Measurements from ENCODE around the gene RAB11FIP4.

RAB11FIP4 gene

DNA sequence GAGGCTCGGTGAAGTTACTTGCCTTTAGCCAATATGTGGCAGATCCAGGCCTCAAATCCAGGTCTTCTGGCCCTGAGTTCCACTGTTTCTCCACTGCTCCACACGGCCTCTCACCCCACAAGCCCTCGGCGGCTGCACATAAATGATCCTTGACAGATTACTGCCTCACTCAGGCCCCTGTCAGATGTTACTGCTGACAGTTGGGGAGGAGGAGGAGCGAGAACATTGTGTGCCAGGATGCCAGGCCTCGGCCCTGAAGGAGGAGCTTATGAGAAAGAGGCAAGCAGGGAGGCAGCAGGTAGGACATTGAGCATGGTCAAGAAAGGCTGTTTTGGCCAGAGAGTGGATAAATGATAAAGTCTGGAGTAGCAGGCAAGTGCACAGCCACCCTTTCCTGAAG, 88.6 kb downstream of the RAB11FIP4 start:
- in situ Hi-C loops (cut with MboI; ENCODE audit: low sequenced_read_pairs) = no loop called here

DNA sequence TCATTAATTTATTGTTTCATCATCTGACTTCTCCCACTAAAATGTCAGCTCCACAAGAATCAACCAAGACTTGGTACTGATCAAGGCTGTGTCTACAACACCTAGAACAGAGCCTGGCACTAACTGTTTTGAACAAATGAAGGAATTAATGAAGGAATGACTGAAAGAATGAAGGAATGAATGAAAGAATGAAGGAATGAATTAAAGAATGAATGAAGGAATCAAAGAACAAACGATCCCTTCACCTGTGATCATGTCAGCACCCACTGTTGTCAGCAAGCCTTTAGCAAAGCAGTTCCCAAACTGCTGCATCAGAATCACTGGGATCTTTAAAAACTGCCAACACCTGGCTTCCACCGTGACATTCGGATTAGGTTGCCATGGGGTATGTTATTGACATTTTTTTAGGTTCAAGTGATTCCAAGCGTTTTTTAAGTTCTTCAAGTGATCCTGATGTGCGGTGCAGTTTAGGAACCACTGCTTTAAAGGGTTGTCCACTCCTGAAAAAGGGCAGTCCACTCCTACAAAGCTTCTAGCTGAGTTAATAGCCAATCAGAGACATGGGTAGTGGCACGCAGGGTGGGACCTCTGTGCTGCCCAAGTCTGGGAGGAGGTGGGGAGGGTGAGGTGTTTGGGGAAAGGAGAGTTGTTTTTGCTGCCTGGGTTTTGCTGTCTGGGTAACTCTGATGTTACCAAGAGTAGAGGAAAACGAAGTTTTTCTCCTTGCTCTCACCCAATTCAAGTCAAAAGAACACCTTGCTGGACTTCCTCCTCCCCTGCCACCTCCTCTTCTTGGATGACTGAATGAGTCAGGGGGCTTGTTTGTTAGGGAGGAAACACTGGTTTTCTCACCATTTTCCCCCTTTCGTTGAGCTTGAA, 89.7 kb downstream of the RAB11FIP4 start:
- in situ Hi-C loops (cut with MboI; ENCODE audit: low sequenced_read_pairs) = no loop called here

DNA sequence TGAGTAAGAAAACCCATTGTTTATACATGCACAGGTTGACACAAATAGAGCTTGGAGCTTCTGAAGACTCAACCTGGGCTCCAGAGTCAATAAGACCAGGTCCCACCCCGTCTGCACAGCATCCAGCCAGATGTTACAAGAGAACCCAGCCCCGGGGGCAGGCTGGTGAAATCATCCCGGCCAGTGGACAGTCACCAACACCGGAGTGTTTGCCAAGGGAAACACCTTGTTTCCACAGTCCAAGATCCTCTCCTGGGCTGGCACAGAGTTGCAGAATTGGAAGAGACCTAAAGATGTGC, 90.3 kb downstream of the RAB11FIP4 start:
- in situ Hi-C loops (cut with MboI; ENCODE audit: low sequenced_read_pairs) = no loop called here

DNA sequence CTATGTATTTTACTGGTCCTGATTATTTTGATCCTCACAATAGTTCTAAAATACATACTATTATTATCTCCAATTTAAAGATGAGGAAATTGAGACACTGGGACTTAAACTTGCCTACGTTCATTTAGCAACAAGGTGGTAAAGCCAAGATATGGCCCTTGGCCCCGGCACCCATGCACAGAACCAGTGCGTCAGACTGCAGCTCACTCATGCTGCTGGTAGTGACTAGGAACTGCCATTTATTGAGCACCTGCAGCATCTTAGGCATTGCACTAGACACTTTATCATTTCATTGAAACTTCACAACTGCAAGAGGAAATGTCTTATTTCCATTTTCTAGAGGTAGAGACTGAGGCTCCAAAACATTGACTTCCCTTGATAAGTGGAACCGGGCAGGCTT, 93.3 kb downstream of the RAB11FIP4 start:
- in situ Hi-C loops (cut with MboI; ENCODE audit: low sequenced_read_pairs) = no loop called here

DNA sequence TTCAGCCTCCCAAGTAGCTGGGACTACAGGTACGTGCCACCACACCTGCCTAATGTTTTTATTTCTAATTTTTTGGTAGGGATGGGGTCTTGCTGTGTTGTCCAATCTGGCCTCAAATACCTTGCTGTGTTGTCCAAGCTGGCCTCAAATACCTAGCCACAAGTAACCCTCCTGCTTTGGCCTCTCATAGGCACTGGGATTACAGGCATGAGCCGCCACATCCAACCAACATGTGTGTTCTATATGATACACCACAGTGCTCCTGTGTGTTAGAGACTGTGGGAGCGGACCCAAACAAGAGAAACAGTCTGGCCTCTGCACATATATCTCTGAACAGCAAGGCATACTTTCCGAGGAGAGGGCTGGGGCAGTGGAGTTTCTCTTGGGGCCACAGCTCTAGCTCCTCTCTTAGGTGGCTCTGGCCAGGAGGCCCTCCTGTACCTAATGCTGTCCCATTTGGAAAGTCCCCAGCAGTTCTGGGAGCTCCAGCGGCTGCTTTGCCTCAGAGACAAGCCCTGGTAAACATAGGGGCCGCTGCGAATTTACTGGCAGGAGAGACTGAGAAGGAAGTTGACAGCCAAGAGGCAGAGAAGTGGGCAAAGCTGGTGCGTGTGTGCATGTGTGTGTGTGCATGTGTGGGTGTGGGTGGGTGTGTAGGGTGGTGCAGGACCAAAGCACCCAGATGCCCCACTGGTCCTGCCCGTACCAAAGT, 95.0 kb downstream of the RAB11FIP4 start:
- in situ Hi-C loops (cut with MboI; ENCODE audit: low sequenced_read_pairs) = no loop called here

DNA sequence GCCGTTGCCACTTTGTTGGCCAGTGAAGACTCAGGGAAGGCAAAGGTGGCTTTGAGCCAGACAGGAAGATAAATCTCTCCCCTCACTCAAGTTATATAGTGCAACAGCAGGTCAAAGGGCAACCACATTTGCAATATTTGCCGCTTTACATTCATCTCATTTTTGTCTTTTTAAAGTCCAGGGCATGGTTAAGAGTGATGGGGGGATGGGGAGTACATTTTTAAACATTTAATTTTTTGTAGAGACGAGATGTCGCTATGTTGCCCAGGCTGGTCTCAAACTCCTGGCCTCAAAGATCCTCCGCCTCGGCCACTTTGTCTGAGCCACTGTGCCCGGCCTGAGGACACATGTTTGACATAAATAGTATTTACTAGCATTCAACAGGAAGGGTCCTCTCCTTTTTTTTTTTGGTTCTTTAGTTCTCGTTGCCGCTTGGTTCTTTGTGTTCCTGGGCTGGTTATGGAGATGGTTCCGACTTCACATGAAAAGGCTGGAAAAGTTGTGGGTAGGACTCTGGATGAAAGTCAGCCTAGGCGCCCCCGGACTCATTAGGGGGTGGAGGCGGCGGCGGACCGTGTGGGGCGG, 95.7 kb downstream of the RAB11FIP4 start:
- in situ Hi-C loops (cut with MboI; ENCODE audit: low sequenced_read_pairs) = no loop called here

DNA sequence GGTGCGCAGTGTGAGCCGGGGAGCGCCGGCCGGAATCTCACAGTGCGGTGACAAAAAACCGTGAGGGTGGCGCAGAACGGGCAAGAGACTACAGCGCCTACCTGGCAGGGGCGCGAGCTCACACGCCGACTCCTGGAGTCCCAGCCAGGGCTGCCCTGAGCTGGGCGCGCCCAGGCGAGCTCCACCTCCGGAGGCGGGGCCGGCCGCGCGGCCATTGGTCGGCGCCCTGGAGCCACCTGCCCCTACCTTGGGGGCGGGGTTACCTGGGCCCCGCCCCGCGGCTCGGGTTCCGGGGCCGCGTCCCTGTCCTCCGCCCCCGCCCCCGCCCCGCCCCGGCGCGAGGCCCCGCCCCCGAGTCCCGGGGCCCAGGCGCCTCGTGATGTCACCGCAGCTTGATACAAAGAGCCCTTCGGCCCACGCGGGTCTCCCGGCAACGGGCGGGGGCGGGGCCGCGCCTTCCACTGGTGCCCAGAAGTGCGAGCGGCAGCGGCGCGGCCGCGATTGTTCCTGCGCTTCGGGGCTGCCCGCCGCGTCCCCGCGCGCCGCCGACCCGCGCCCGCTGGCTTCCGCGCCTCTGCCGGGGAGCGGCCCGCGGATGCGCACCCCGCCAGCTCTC, 96.3 kb downstream of the RAB11FIP4 start:
- in situ Hi-C loops (cut with MboI; ENCODE audit: low sequenced_read_pairs) = no loop called here

DNA sequence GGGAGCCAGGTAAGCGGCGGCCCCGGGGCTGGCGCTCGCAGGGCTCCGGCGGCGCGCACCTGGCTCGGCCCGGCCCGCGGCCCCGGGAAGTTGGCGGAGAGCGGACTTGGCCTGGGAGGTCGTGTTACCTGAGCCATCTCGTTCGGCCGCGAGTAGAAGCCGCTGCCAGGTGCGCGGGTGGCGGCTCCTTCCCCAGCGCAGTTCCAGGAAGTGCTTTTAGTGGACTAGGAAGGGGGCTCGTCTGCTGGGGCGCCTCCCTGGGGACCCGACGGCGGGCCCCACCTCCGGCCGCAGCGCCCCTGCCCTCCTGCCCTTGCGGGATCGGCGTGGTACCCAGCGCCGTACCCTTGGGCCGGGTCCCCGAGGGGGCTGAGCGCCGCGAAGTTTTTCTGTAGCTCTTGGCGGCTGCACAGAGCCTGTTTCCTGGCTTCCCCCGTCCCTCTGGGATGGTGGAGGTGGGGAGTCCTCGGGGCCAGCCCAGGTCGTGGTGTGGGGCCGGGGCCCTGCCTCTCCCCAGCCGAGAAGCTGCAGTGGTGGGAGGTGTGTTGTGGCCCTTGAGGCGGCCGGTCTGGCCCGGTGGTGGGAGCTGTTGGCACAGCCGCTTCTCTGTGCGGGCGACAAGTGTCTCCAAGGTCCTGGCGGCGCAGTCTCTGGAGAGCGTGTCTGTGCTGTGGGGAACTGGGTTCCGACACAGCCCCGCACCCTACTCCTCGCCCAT, 96.9 kb downstream of the RAB11FIP4 start:
- in situ Hi-C loops (cut with MboI; ENCODE audit: low sequenced_read_pairs) = no loop called here

DNA sequence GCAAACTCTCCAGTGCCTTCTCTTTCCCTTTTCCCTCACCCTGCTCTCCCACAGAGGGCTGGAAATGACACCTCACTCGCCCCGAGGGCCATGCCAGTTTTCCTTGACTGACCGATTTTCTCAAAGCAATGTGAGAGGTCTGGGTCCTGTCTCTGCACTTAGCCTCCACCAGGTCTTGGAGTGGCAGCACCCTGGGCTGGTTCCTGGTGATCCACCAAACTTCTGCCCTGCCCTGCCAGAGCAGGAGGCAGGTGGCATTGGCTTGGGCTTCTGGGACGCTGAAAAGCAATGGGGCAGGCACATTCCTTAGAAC, 97.5 kb downstream of the RAB11FIP4 start:
- in situ Hi-C loops (cut with MboI; ENCODE audit: low sequenced_read_pairs) = no loop called here

DNA sequence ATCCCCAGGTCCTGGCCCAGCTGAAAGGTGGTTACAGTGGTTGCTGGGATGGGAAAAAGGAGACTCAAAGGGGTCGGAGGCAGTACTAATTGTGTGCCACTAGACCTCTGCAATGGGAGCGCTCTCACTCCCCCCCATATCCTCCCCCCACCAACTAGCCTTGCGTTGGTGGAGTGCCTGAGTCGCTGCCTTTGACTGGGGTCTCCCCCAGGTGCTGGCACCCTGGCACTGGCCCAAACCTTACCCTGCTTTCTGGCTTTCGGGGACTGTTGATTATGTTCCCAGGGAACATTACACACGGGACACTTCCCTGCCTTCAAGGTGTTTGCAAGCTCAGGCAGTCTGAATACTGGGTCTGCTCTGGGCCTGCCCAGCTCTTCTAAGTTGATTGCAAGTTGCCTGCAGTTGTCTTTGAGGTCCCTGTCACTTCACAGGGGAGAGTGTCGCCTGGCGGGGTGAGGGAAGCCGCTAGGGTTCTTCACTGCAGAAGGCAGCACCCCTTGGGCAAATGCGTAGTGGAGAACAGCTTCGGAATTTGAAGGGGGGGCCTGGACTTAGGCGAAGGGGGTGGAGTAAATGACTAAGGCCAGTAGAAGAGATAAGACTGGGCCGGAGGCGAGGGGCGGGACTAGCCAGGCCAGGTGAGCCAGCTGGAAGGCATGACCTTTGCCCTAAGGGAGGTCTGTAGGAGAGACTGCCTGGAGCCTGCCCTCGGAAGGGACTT, 98.0 kb downstream of the RAB11FIP4 start:
- in situ Hi-C loops (cut with MboI; ENCODE audit: low sequenced_read_pairs) = no loop called here

DNA sequence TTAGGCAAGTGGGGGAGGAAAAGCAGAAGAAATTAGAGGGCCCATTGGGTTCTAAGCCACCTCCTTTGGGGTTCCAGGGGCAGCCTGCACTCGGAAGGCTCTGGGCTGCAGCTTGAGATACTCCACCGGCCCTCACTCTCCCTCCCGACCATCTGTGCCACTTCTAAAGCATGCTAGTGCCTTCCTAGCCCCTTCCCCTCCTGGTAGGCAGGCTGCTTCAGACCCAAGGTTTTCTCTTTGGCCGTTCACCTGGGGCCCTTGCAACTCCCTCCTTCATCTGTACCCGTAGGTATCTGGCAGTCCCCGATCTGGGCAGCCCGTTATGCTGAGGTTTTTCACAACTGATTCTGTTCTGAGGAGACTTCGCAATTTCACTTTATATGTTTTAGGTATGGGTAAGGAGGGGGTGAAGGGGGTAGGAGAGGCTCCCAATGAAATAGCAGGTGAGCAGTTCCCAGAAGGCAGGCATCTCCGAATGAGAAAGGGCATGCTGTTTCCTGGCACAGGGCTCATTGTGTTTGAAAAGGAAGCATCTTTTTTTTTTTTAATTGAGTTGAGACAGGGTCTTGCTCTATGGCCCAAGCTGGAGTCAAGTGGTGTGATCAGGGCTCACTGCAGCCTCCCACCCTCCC, 98.7 kb downstream of the RAB11FIP4 start:
- in situ Hi-C loops (cut with MboI; ENCODE audit: low sequenced_read_pairs) = no loop called here

DNA sequence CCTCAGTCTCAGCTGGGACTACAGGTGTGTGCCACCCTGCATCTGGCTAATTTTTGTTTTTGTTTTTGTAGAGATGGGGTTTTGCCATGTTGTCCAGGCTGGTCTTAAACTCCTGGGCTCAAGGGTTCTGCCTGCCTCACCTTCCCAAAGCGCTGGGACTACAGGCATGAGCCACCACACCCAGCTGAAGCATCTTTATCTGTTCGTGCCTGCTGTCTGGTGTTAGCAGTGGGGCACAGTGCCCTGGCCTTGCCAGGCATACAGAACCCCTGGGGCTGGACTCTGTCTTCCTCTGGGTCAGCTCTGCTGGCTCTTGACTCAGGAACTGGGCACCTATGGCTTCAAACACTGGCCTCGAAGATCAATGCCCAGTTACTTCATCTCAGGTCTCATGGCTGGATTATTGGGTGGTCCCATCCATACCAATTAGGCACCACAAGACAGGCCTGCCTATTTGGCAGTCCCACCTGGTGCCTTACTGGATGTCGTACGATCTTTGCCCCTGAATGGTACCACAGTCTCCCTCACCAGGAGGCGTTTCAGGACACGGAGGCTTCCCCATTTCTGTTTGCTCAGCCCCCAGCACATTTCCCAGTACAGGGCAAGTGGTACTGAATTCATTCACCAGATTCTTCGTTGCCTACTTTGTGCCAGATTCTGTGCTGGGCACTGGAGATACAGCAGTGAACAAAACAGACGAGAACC, 99.3 kb downstream of the RAB11FIP4 start:
- in situ Hi-C loops (cut with MboI; ENCODE audit: low sequenced_read_pairs) = no loop called here

DNA sequence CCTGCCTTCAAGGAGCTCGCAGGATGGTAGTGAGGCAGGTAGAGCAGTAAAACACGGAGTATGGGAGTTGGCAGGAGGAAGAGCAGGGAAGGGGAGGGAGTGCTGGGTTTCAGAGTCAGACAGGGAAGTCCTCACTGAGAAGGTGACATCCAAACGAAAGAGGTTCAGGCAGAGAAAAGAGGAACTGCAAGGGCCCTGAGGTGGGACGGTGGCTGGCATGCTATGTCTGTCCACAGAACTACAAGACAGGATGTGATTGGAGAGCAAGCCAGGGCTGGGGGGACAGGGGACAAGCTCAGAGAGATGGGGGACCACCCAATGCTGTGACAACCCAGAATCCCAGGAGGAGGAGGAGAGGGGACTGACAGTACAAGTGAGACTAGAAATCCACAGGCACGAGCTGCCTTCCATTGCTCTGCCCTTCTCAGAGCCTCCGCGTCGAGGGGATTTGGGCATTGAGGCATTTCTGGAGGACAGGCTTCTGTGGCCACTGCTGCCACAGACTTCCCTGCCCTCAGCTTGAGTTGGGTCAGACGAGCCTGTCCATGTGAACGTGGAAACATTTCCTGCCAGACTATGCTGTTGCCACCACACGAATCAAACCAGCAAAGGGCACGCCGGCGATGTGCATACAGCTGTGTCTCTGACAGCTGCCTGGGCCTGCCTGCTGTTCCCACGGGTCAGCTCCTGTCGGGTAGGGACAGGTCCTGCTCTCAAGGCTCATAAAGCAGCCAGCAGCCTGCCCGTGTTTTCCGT, 100.1 kb downstream of the RAB11FIP4 start:
- in situ Hi-C loops (cut with MboI; ENCODE audit: low sequenced_read_pairs) = no loop called here

DNA sequence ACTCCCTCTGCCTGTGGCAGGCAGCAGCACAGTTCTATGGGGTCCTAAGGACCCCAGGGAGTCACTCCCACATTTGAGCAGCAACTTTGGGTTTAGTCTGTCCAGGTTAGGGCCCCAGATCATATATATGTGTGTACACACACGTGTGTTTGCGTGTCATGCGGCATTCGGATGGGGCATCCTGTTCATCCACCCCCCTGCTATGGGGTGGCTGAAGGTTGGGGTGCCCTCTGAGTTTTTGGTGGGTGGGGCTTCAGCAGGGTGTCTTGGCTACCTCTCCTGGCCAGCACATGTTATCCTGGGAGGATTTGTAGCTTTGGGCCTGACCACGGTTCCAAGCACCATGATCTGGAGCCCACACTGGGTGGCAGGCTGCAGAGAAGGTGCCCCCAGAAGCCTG, 100.7 kb downstream of the RAB11FIP4 start:
- in situ Hi-C loops (cut with MboI; ENCODE audit: low sequenced_read_pairs) = no loop called here

DNA sequence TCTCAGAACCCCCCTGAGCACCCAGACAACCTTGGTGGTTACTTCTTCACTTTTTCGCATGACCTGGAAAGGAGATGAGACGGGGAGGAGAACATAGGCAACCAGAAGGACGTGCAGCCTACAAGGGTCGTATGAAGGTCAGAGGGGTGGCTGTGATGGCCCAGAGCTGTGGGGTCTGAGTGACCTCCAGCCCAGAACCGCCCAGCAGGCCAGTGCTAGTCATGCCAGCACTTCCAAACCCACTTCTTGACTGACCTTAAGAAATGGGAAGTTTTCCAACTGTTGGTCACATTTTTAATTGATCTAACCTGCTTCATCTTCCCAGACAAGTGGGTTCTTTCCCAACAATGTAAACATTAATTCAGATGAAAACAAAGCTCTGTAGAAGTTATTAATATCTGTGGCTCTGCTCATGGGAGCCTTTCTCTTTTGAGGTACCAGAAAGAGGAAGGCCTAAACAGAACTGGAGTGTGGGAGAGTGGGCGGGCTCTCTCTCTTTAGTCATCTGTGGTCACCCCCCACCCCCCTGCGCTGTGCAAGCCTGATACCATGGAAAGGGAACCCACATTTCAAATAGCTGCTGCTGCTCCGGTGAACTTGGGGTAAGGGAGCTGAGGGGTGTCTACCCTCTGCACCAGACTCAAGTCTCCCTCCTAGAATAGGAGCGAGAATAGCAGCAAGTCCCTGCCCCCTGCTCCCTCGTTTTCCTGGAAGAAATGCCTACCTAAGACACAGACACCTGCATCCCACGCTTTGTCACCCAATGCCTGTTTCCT, 101.6 kb downstream of the RAB11FIP4 start:
- in situ Hi-C loops (cut with MboI; ENCODE audit: low sequenced_read_pairs) = no loop called here

DNA sequence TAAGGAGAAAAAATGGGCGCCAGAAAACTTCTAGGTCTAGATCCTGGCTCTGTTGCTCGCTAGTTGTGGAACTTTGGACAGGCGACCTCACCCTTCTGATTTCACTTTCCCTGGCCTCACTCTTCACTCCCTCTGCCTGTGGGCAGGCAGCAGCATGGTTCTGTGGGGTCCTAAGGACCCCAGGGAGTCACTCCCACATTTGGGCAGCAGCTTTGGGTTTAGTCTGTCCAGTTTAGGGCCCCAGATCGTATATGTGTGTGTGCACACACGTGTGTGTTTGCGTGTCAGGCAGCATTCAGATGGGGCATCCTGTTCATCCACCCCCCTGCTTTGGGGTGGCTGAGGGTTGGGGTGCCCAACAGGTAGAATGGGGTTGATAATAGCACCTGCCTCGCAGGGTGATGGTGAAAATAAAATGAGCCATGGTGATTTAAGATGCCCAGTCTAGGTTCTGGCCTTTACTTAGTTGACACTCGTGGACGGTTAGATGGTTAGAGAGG, 102.2 kb downstream of the RAB11FIP4 start:
- in situ Hi-C loops (cut with MboI; ENCODE audit: low sequenced_read_pairs) = no loop called here

DNA sequence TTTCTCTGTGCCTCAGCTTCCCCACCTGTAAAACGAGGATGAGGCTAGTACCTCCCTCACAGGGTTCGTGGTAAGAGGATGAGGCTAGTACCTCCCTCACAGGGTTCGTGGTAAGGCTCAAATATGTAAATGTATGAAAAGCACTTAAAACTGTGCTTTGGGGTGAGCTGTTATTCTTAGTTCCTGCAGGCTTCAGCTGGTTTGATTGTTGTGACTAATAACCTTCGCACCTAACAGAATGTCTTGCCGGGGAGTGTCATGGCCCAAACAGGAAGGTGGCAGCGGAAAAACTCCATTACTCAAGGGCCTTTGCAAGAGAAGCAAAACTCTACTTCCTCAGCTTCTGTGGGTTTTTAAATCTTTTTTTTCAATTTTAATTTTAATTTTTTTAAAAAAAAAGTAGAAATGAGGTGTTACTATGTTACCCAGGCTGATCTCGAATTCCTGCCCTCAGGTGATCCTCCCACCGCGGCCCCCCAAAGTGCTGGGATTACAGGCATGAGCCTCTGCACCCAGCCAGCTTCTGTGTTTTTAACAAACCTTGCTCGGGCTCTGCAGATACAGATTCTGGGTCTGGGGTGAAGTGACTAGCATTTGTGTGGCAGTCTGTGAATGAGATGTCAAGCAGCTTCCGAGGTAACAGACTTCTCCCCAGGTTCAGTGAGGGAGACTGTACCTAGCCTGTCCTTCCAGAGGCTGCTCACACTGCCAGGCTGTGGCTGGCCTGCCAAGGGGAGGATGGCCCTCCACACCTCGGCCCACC, 103.0 kb downstream of the RAB11FIP4 start:
- in situ Hi-C loops (cut with MboI; ENCODE audit: low sequenced_read_pairs) = no loop called here

All from HL-60/S4 treated with phorbol 12-myristate 13-acetate at 8.2 ng/mL for 4 days and 3 days (cell line).